HCT116 (cell line): ENCODE data around the gene MMEL1. TPM values are rescaled to one million over a fixed set of nuclear protein-coding genes. Genes with fewer than 3 reads are reported as not detected.

Experiments
- ATAC-seq: fragments of 200-7000 bp; cut with Tn5 transposase; 2 replicates; pipeline ENCODE4 v1.9.1; 2020; ENCODE audit warnings: mild to moderate bottlenecking, moderate library complexity
- BruUV-seq: library from RNA; stranded (reverse); fragments of 400-500 nt; replicated peaks from 2 replicates; lab custom pipeline; 2021; lab: Mats Ljungman, UMichigan
- CTCF ChIA-PET: fragments of 300-600 bp; sonication (Branson Sonifier 250); formaldehyde crosslinking; loops from one replicate; lab custom pipeline; 2021; ENCODE audit warnings: antibody characterized with exemption; lab: Charles Lee
- POLR2A ChIA-PET: fragments of 300-600, 350-600 bp; sonication (Branson Sonifier 250); formaldehyde crosslinking; loops from one replicate; lab custom pipeline; 2021; ENCODE audit warnings: antibody characterized with exemption; lab: Charles Lee
- RAD21 ChIA-PET, 2 experiments: fragments of 300-600 bp; sonication (Branson Sonifier 250); formaldehyde crosslinking; loops; one replicate each; lab custom pipeline; 2023; ENCODE audit warnings: low total read pairs in 2 of 2; ENCODE audit not compliant: uncharacterized antibody in 2 of 2, unreplicated experiment in 2 of 2, low non-redundant PET in 1 of 2; lab: Charles Lee
- DNase-seq: peaks from one replicate; pipeline ENCODE4 v3.0.0-alpha.2; 2010; ENCODE audit warnings: low read depth, low spot score
- H2AFZ ChIP-seq: fragments of 200-600 bp; shearing (Covaris generic), sonication (generic); 2 replicates; pipeline ENCODE4 v1.6.1; 2017; ENCODE audit warnings: low read depth, mixed run types, mixed read lengths, antibody characterized with exemption, low read length; ENCODE audit not compliant: poor library complexity, severe bottlenecking
- H3K27ac ChIP-seq: 2 replicates; pipeline ENCODE4 v1.5.1; 2012; ENCODE audit warnings: low read depth, low read length
- H3K27me3 ChIP-seq: fragments of 200-600 bp; sonication (generic); 2 replicates; pipeline ENCODE4 v1.6.1; 2016; ENCODE audit warnings: mixed run types, low read length, mixed read lengths; ENCODE audit not compliant: insufficient read depth
- H3K36me3 ChIP-seq, 2 experiments: fragments of 200-500 bp in 1 of 2; fragments of 200-600 bp in 1 of 2; sonication (Bioruptor generic) in 1 of 2; sonication (generic) in 1 of 2; 2 replicates each; pipeline versions ENCODE4 v1.5.1 to v1.6.1; 2014 to 2016; ENCODE audit warnings: low read length in 2 of 2, inconsistent platforms in 1 of 2, mixed read lengths in 1 of 2, mixed run types in 1 of 2; ENCODE audit not compliant: insufficient read depth in 2 of 2, control insufficient read depth in 1 of 2
- H3K4me1 ChIP-seq, 2 experiments: fragments of 200-600 bp in 1 of 2; sonication (generic) in 1 of 2; 2 replicates each; pipeline versions ENCODE4 v1.5.1 to v1.6.1; 2012 to 2017; ENCODE audit warnings: low read length in 2 of 2, inconsistent platforms in 1 of 2, mild to moderate bottlenecking in 1 of 2, mixed read lengths in 1 of 2, mixed run types in 1 of 2, moderate library complexity in 1 of 2; ENCODE audit not compliant: insufficient read depth in 2 of 2, control insufficient read depth in 1 of 2
- H3K4me2 ChIP-seq: fragments of 200-600 bp; sonication (generic); 2 replicates; pipeline ENCODE4 v1.6.1; 2017; ENCODE audit warnings: mixed run types, low read length, mixed read lengths
- H3K4me3 ChIP-seq, 2 experiments: fragments of 200-600 bp in 1 of 2; sonication (generic) in 1 of 2; replicated peaks in 1 of 2; 2 replicates each; pipeline ENCODE4 v1.5.1; 2011 to 2016; ENCODE audit warnings: low read length in 2 of 2, control low read depth in 1 of 2, low read depth in 1 of 2, mild to moderate bottlenecking in 1 of 2, mixed read lengths in 1 of 2, mixed run types in 1 of 2
- H3K79me2 ChIP-seq: fragments of 200-600 bp; sonication (generic); 2 replicates; pipeline ENCODE4 v1.6.1; 2017; ENCODE audit warnings: mild to moderate bottlenecking, mixed run types, low read length, moderate library complexity, mixed read lengths; ENCODE audit not compliant: insufficient read depth
- H3K9ac ChIP-seq: fragments of 200-600 bp; sonication (generic); 2 replicates; pipeline ENCODE4 v1.6.1; 2016; ENCODE audit warnings: low read length, mixed read lengths
- H3K9me2 ChIP-seq: fragments of 200-600 bp; sonication (generic), shearing (Covaris generic); 2 replicates; pipeline ENCODE4 v1.6.1; 2017; ENCODE audit warnings: mixed run types, mild to moderate bottlenecking, moderate library complexity; ENCODE audit not compliant: insufficient read depth
- H3K9me3 ChIP-seq, 2 experiments: fragments of 200-500 bp in 1 of 2; fragments of 200-600 bp in 1 of 2; sonication (Bioruptor generic) in 1 of 2; sonication (generic) in 1 of 2; 2 replicates each; pipeline ENCODE4 v1.6.1; 2014 to 2017; ENCODE audit warnings: low read length in 2 of 2, mixed read lengths in 2 of 2, inconsistent platforms in 1 of 2, low read depth in 1 of 2, mild to moderate bottlenecking in 1 of 2, mixed run types in 1 of 2, moderate library complexity in 1 of 2; ENCODE audit not compliant: control insufficient read depth in 1 of 2, insufficient read depth in 1 of 2
- H4K20me1 ChIP-seq: fragments of 200-600 bp; sonication (generic), shearing (Covaris generic); 2 replicates; pipeline ENCODE4 v1.6.1; 2017; ENCODE audit warnings: mixed run types, mild to moderate bottlenecking, moderate library complexity; ENCODE audit not compliant: insufficient read depth
- CBX3 ChIP-seq: IDR thresholded peaks from 2 replicates; pipeline ENCODE4 v1.6.1; 2012; ENCODE audit warnings: low read depth
- CEBPB ChIP-seq: IDR thresholded peaks from 2 replicates; pipeline ENCODE4 v1.6.1; 2012; ENCODE audit warnings: low read depth
- ELF1 ChIP-seq: IDR thresholded peaks from 2 replicates; pipeline ENCODE4 v1.6.1; 2012; ENCODE audit warnings: low read depth, borderline replicate concordance
- EZH2phosphoT487 ChIP-seq: fragments of 200-600 bp; IDR thresholded peaks from 2 replicates; pipeline ENCODE4 v1.6.1; 2018; ENCODE audit warnings: antibody characterized with exemption, borderline replicate concordance
- FOSL1 ChIP-seq: IDR thresholded peaks from 2 replicates; pipeline ENCODE4 v1.6.1; 2012; ENCODE audit warnings: low read depth
- JUND ChIP-seq: IDR thresholded peaks from 2 replicates; pipeline ENCODE4 v1.6.1; 2012
- POLR2A ChIP-seq: IDR thresholded peaks from 2 replicates; pipeline ENCODE4 v1.7.0; 2011; ENCODE audit warnings: borderline replicate concordance; ENCODE audit not compliant: insufficient read depth, insufficient read length; ENCODE audit errors: extremely low read depth
- POLR2AphosphoS5 ChIP-seq: IDR thresholded peaks from 2 replicates; pipeline ENCODE4 v1.6.1; 2011; ENCODE audit warnings: mild to moderate bottlenecking, low read depth, low read length, moderate library complexity
- SIN3A ChIP-seq: IDR thresholded peaks from 2 replicates; pipeline ENCODE4 v1.6.1; 2012; ENCODE audit warnings: low read depth
- SP1 ChIP-seq: IDR thresholded peaks from 2 replicates; pipeline ENCODE4 v1.6.1; 2012; ENCODE audit warnings: low read depth
- SRF ChIP-seq: IDR thresholded peaks from 2 replicates; pipeline ENCODE4 v1.6.1; 2012; ENCODE audit warnings: low read depth
- TCF7L2 ChIP-seq: IDR thresholded peaks from 2 replicates; pipeline ENCODE4 v1.7.0; 2011; ENCODE audit warnings: borderline replicate concordance, inconsistent platforms; ENCODE audit not compliant: insufficient read depth, insufficient read length; ENCODE audit errors: extremely low read depth
- ZFX ChIP-seq: fragments of 450-650 bp; IDR thresholded peaks from 2 replicates; pipeline ENCODE4 v1.6.1; 2017
- ZNF274 ChIP-seq: fragments of 200-500 bp; sonication (Bioruptor generic); IDR thresholded peaks from 2 replicates; pipeline ENCODE4 v1.6.1; 2014; ENCODE audit warnings: mild to moderate bottlenecking, low read depth, low read length, inconsistent platforms
- intact Hi-C: fragments of 100-400 bp; cut with micrococcal nuclease; formaldehyde crosslinking; loops from 2 replicates; pipeline ENCODE4 v1.10.0; 2022
- total RNA-seq: library from RNA; stranded (reverse); gene quantifications from one replicate; pipeline ENCODE4 v1.2.1, GENCODE V29; 2021; ENCODE audit not compliant: unreplicated experiment
- TF ChIP-seq, protein P1 (sequence below): IDR thresholded peaks from 2 replicates; pipeline ENCODE4 v1.6.1; 2011; ENCODE audit warnings: mild to moderate bottlenecking, low read length, moderate library complexity; ENCODE audit not compliant: insufficient replicate concordance; ENCODE audit errors: extremely low read depth
- TF ChIP-seq, protein P2 (sequence below), 3 experiments: fragments of 200-600 bp in 1 of 3; sonication (generic) in 1 of 3; IDR thresholded peaks in 2 of 3; conservative IDR thresholded peaks in 1 of 3; 2 replicates each; pipeline ENCODE4 v1.5.1; 2012 to 2017; ENCODE audit warnings: low read depth in 2 of 3, low read length in 2 of 3, antibody characterized with exemption in 1 of 3, borderline replicate concordance in 1 of 3, control low read depth in 1 of 3, mild to moderate bottlenecking in 1 of 3, mixed read lengths in 1 of 3, mixed run types in 1 of 3, moderate library complexity in 1 of 3; ENCODE audit not compliant: insufficient read depth in 1 of 3
- TF ChIP-seq, protein P3 (sequence below): IDR thresholded peaks from 2 replicates; pipeline ENCODE4 v1.6.1; 2012
- TF ChIP-seq, protein P4 (sequence below): IDR thresholded peaks from 2 replicates; pipeline ENCODE4 v1.6.1; 2012; ENCODE audit warnings: low read depth

The MMEL1 gene
- total RNA-seq, 1 experiment from 2014 or later = 2.7 TPM

DNA sequence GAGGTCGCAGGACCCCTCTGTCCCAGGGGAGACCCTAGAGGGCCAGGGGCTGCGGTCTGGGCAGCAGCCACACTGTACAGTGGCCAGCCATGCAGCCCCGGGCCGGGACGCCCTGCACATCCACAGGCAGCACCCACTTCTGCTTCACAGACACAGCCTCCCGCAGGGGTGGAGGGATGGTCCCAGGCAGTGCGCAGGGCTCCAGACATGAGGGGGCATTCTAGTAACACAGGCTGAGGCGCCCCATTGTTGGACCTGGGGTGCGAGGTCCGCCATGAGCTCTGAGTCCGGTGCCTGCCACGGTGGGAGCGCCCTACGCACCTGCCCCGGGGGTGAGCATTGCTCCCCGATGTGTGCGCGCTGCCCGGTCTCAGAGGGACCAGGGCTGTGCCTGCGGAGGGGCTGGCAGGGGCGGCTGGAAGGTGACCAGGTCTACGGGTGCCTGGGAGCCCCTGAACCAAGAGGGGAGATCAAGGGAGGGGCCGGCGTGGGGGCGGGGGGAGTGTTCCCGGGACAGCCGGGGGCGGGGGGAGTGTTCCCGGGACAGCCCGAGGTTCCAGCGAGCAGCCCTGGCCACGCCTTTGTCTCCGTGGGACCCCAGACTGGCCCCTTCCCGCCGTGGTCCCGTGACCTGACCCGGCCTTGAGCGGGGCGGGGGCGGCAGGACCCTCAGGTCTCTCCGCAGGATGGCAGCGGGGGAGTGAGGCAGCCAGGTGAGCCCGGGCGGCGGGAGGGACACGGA is 4.5 kb downstream of the MMEL1 start:
- no peak overlapping the region for H3K4me3 ChIP-seq
- H3K27me3 ChIP-seq = no peaks in the 10 kb centered on the region
- H4K20me1 ChIP-seq = no peaks in the 10 kb centered on the region
- ChIA-PET POLR2A (no interaction called here), RAD21 (no interaction called here), CTCF (no interaction called here)
- H3K36me3 ChIP-seq = no peaks in the 10 kb centered on the region
- TF ChIP-seq SIN3A (no peak), CEBPB (no peak), SRF (no peak), CBX3 (no peak), POLR2AphosphoS5 (no peak), JUND (no peak), ELF1 (no peak), ZNF274 (no peak), SP1 (no peak), POLR2A (no peak), EZH2phosphoT487 (no peak), FOSL1 (no peak), ZFX (no peak), TCF7L2 (no peak)
- TF ChIP-seq, protein P1, sequence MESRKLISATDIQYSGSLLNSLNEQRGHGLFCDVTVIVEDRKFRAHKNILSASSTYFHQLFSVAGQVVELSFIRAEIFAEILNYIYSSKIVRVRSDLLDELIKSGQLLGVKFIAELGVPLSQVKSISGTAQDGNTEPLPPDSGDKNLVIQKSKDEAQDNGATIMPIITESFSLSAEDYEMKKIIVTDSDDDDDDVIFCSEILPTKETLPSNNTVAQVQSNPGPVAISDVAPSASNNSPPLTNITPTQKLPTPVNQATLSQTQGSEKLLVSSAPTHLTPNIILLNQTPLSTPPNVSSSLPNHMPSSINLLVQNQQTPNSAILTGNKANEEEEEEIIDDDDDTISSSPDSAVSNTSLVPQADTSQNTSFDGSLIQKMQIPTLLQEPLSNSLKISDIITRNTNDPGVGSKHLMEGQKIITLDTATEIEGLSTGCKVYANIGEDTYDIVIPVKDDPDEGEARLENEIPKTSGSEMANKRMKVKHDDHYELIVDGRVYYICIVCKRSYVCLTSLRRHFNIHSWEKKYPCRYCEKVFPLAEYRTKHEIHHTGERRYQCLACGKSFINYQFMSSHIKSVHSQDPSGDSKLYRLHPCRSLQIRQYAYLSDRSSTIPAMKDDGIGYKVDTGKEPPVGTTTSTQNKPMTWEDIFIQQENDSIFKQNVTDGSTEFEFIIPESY = no peak
- TF ChIP-seq, protein P2, sequence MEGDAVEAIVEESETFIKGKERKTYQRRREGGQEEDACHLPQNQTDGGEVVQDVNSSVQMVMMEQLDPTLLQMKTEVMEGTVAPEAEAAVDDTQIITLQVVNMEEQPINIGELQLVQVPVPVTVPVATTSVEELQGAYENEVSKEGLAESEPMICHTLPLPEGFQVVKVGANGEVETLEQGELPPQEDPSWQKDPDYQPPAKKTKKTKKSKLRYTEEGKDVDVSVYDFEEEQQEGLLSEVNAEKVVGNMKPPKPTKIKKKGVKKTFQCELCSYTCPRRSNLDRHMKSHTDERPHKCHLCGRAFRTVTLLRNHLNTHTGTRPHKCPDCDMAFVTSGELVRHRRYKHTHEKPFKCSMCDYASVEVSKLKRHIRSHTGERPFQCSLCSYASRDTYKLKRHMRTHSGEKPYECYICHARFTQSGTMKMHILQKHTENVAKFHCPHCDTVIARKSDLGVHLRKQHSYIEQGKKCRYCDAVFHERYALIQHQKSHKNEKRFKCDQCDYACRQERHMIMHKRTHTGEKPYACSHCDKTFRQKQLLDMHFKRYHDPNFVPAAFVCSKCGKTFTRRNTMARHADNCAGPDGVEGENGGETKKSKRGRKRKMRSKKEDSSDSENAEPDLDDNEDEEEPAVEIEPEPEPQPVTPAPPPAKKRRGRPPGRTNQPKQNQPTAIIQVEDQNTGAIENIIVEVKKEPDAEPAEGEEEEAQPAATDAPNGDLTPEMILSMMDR (IDR thresholded peaks at IDR 0.05 in 2 of 3, conservative IDR thresholded peaks at IDR 0.05 in 1 of 3; ENCODE audit: borderline replicate concordance in 1 of 3, insufficient read depth in 1 of 3, low read depth in 2 of 3, low read length in 2 of 3) = no peak
- TF ChIP-seq, protein P3, sequence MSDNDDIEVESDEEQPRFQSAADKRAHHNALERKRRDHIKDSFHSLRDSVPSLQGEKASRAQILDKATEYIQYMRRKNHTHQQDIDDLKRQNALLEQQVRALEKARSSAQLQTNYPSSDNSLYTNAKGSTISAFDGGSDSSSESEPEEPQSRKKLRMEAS = no peak
- TF ChIP-seq, protein P4, sequence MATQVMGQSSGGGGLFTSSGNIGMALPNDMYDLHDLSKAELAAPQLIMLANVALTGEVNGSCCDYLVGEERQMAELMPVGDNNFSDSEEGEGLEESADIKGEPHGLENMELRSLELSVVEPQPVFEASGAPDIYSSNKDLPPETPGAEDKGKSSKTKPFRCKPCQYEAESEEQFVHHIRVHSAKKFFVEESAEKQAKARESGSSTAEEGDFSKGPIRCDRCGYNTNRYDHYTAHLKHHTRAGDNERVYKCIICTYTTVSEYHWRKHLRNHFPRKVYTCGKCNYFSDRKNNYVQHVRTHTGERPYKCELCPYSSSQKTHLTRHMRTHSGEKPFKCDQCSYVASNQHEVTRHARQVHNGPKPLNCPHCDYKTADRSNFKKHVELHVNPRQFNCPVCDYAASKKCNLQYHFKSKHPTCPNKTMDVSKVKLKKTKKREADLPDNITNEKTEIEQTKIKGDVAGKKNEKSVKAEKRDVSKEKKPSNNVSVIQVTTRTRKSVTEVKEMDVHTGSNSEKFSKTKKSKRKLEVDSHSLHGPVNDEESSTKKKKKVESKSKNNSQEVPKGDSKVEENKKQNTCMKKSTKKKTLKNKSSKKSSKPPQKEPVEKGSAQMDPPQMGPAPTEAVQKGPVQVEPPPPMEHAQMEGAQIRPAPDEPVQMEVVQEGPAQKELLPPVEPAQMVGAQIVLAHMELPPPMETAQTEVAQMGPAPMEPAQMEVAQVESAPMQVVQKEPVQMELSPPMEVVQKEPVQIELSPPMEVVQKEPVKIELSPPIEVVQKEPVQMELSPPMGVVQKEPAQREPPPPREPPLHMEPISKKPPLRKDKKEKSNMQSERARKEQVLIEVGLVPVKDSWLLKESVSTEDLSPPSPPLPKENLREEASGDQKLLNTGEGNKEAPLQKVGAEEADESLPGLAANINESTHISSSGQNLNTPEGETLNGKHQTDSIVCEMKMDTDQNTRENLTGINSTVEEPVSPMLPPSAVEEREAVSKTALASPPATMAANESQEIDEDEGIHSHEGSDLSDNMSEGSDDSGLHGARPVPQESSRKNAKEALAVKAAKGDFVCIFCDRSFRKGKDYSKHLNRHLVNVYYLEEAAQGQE = no peak
- H3K4me1 ChIP-seq = peaks cover 0 to 6% of the 10 kb centered on the region in 2 experiments; a peak in 2 of 4 replicates
- no peak overlapping the region for H3K9ac ChIP-seq
- H3K9me3 ChIP-seq = peaks cover 0 to 7% of the 10 kb centered on the region in 2 experiments; a peak in 1 of 4 replicates
- no peak overlapping the region for H2AFZ ChIP-seq
- H3K79me2 ChIP-seq = no peaks in the 10 kb centered on the region
- H3K9me2 ChIP-seq = no peaks in the 10 kb centered on the region
- H3K27ac ChIP-seq = no peak overlapping the region
- no peak overlapping the region for H3K4me2 ChIP-seq
- no TSS peak for BruUV-seq
- intact Hi-C loops = no loop called here
- DNase-seq (no peak), ATAC-seq (no peak)
